Measurements from ENCODE around the gene PLEKHA8.
"Not testable (repeated sequence)": the region's sequence is repeated elsewhere in the genome, so short reads cannot be mapped to it uniquely, and the experiment has no call there.

The PLEKHA8 gene

DNA sequence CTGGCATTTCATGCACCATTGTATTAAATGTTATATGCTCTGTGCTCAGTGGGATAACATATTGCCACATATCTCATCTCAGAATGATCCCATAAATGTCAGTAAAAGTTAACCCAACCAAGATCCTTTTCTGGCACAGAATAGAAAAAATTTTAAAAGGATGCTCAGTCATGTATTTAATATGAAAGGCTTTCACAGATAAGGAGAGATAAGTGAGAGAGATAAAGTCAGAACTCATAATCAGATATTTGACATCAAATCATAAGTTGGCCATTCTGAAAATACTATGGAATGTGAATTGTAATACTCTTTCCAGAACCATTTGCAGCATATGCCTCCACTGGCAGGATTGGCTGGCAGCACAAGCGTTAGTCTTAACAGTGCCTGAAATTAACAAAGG is 38.5 kb downstream of the PLEKHA8 start:
- DNase-seq (ENCODE audit: low spot score) = no peak

DNA sequence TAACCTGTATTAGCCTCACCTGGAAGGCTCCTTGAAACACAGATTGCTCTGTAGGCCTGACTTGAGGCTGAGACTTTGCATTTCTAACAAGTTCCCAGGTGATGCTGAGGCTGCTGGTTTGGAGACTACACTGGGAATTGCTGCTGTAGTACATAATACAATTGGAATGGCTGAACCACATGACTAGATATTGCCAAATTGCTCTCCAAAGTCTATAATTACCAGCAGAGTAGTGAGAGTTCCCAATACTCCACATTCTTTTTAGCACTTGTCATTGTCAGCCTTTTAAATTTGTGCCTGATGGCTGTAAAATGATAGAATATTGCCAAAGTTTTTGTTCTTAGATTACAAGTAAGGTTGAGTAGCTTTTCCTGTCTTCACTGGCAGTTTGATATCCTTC is 39.9 kb downstream of the PLEKHA8 start:
- DNase-seq (ENCODE audit: low spot score) = peak; percentile 33

DNA sequence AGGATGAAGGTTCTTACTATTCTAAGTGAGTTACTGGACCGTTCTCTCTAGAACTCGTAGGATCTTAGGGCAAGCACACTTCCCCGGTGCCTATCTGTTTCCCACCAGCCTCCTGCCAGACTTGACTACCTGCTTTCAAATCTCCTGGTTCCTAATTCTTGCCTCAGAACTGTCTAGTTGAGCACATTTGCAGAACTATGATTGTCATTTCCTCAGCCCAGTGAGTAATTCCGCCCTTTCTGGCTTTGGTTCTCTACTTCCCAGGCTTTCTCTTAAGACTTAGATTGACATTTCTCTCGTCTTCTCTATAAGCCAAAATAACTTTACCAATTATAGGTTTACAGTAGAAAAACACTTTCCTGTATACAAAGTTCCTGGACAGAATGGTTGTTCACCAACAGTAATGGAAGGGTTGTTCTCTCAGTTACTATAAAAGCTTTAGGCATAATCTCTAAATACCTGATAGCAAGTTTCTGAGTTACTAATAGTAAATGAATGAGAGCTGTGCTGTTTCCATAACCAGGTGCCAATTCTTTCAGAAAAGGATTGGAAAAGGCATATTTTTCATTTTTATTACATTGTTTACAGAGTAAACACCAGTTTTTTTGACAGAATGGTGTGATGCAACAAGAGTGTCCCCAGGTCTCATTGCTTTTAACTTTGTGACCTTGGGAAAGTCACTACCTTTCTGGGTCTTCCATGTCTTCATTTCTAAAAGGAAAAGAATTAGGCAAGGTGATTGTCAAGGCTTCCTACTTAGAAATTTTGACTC is 41.1 kb downstream of the PLEKHA8 start:
- no peak for DNase-seq (ENCODE audit: low spot score)

DNA sequence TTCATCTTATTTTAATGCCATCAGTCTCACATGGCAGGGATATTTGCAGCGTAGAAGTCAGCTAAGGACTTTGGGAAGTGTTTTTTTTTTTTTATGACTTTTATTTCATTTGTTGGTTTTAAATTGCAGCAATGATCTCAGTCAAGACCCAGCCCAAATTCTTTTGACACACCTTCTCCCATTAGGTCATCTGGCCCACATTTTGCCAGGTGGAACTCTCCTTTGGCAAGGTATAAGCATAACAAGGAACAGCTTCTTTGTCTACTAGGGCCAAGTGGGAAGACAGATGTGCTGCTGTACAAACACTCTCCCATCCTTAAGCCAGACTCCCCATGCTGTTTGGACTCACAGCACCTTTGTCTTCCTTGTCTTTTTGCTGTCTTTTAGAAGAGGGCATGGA is 41.8 kb downstream of the PLEKHA8 start:
- no peak for DNase-seq (ENCODE audit: low spot score)

DNA sequence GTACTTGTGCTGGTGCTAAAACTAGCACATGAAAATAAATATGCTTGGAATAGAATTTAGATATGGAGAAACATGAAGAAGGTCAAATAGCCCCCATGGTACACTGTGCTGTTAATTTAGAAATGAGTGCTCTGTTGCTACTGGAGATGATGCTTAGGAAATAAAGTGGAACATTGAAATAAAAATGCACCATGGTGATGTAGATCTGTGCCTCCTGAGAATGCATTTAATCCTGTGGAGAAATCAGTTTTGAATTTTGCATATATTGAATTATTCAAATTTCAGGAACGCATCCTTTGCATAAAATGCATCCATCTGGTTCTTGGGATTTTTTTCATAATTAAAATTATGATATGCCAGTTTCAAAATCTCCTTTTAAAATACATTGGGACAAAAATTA is 44.5 kb downstream of the PLEKHA8 start:
- DNase-seq (ENCODE audit: low spot score) = no peak

DNA sequence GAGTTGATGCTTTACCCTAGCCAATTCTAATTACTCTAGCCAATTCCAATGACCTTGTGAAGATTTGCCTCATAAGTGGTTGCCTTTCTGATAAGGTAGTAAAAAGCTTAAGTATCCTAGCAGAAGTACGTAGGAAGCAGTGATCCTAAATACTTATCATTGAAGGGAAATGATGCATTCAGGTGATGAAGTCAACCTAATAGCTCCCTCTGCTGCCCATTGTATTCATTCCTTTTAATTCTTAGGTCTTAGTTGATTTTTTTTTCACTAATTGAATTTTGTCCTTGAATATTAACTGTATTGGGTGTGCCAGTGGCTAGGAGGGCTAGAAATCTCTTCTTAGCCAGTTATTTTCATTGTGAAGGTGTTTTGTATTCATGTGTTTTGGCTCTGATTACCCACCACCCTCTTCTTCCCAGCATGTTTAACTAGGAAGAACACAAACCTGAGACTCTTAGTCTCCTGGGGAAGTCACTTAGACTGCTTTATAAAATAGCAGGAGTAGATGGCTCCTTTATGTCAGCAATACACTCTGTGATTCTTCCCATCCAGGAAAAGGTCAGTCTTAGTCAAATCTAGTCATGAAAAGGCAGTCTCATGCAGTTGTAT is 46.3 kb downstream of the PLEKHA8 start:
- DNase-seq (ENCODE audit: low spot score) = no peak

DNA sequence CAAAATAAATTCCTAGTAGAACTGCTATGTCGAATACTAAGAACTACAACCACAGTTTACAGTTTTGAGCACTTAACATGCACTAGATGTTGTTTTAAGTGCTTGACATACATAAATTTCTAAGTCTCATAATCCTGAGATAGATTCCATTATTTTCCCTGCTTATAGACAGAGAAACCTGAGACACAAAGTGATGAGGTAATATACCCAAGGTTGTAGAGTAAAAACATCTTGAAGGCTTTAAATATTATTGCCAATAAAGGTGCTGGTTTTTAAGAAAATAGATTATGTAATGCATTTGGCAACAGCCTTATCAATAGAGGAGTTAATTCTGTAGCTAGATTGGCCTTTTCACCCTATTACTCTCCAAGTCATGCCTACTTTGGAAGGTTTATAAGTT is 48.2 kb downstream of the PLEKHA8 start:
- no peak for DNase-seq (ENCODE audit: low spot score)

DNA sequence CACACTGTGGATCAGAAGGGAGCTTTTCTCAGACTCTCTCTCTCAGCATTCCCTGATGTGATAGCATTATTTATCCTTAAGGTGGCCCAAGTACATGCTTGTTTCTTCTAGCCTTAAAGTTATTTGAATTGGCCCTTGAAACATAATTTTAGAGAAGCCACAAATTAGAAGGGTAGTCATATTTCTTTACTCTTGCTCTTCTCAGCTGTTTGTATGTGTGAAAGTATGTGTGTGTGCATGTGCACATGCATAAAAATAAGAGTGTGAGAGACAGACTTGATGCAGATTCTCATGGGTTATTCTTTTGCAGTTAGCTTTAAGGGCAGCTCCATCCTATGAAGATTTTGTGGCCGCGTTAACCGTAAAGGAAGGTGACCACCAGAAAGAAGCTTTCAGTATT is 50.1 kb downstream of the PLEKHA8 start:
- DNase-seq (ENCODE audit: low spot score) = no peak

DNA sequence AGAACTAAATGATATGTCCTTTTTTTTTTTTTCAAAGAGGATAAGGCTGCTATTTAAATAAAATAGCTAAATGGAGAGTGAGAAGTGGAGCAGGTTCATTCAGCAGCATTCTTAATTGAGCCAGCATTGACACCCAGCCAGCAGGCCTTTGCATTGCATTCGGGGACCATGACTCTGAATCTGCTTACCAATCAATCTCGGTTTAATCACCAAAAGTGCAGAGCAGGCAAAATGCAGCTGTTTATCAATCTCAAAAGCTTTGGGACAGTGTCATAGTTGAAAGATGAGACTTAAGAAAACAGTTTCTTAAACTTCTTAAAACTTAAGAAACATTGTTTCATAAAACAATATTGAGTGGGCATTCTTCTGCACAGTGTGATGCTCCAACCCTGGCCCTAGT is 51.7 kb downstream of the PLEKHA8 start:
- no peak for DNase-seq (ENCODE audit: low spot score)

DNA sequence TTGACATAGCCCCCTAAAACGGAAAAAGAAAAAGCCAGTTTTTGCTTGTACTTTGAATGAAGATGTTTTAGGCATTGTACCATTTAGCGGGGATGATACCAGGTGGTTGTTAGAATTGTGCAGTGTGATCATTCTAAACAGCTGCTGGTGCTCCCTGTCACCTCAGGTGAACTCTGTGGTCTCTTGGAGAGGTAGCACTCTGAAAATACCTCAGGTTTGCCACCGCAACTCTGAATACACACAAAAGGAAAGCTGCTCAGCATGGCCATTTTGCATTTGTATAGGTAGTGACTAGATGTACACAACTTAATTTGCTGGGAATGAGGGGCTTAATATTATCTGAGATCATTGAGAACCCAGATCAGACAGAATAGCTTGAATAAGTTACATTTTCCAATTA is 52.6 kb downstream of the PLEKHA8 start:
- no peak for DNase-seq (ENCODE audit: low spot score)

DNA sequence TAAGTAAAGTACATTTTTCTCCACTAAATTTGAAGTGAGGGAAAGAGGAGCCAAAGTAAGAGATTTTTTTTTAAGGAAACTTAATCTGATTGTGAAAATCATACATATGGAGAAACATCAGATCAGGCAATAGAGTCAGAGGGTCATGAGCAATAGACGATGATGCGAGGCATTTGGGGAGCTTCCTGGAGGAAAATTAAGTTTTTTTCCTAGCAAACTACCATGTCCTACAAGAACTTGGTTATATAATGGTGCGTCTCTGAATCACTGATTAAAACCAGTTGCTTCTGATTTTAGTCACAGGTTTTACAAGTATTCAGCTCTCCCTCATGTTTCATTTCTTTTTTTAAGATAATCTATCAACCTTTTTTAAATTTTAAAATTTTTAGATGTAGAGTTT is 54.5 kb downstream of the PLEKHA8 start:
- no peak for DNase-seq (ENCODE audit: low spot score)

DNA sequence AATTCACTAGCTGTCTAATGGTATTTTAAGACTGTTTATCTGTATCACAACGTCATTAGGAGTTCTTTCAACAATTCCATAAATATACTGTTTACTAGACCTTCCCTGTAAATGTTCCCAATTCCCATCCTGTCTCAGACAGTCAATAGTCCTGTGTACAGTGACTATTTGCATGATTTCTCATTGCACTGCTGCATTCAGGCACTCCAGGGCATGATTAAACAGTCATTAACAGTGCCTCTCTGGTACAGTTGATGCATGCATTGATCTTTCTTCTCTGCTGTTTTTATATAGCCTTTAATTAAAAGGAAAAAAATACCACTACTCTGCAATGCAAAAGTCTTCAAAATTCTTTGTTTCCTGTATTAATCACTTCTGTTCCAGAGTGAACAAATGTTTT is 55.1 kb downstream of the PLEKHA8 start:
- no peak for DNase-seq (ENCODE audit: low spot score)

DNA sequence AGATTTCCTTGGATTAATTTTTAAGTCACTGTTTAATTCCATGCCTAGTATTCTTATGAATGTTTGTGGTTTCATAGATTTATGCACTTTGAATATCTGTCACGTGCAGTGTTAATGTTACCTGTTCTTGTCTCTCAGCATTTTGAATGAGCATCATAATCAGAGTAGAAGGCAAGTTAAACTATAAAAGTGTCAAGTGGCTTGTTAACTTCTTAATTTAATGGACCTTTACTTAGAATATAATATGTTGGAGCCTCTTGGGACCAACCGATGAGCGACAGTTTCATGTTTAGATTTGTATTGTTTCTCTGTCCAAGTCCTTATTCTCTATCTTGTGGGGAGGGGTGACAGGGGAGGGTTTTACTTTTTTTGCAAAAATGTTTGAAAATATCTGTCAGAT is 56.0 kb downstream of the PLEKHA8 start:
- no peak for DNase-seq (ENCODE audit: low spot score)

DNA sequence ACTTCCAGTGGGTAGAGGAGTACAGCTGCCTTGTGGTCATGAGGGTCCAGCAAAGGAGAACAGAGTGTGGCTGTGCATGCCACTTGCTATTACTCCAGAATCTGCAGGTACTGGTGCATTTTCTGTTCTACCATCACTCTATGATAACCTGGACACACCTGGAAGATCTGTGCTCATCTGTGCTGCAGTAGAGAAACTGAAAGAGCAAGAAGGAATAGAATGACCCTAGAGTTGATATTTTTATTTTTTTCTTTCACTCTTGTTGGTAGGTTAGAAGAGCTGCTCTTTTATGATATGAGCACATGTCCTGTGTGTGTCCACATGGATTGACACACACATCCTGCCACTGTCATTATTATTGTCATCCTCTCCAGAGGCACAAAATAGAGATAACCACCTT is 58.3 kb downstream of the PLEKHA8 start:
- no peak for DNase-seq (ENCODE audit: low spot score)

DNA sequence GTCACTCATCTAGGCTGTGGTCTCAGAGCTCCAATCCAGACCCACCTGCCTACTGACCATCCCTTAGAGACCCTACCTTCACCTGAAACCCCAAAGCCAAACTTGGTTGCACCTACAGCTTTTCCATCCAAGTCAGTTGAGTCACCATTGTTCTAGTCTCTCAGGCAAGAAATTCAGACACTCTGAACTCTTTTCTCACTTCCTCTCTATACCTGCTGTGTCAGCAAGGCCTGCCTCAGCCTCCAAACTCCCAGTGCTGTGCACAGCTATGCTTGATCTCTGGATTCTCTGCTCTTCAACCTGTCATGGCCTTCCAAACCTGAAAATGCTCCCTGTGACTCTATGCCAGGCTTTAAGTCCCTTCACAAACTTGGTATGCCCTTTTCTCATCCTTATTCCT is 59.2 kb downstream of the PLEKHA8 start:
- no peak for DNase-seq (ENCODE audit: low spot score)

DNA sequence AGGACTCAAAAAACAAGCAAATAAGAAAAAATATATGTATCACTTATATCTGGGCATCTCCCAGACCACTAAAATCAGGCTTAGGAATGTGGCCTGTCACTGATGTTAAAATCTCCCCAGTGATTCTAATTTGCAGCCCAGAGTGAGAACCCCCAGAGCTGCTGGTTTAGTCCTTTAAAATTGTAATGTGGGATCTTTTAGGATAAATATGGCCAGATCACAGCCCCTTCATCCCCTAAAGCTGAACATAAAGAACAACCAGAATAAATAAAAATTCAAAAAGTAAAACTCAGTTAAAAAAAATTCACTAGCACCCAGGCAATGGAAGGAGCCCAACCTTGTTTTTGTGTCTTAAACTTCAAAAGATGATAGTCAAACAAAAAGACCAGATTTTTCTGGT is 60.1 kb downstream of the PLEKHA8 start:
- no peak for DNase-seq (ENCODE audit: low spot score)

DNA sequence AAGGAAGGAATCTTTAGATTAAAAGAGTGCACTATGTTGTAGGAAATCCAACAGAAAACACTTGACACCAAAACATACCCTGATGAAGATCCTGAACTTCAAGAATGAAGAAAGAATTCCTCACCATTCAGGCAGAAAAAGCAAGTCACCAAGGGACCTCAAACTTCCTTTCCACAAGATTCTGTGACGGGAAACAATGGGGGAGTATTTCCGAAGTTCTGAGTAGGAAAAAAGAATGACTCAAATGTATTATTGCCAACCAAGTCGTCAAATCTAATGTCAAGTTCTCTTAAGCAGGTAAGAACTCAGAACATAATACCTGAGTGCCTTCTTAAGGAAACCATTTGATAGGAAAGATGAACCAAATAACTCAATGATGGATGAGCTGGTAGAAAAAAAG is 61.9 kb downstream of the PLEKHA8 start:
- DNase-seq (ENCODE audit: low spot score) = no peak

DNA sequence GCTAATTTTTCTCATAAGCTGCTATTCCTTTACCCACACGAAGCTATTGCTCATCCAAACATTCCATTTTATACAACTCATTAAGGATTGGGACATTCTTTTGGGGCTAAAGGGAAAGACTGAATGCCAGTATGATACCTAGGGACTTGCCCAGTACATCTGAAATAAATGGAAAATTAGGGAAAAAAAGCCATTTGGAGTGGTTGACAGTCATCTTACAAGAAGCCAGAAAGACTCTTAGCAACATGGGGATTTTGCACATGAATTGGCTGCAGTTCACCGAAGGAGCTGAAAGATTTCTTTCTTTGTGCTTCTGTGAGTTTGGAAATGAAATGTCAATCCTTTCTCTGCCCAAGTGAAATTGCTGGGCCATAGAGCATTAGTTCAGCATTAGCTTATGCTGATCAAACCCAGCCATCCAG is 63.3 kb downstream of the PLEKHA8 start:
- peak; percentile 65 for DNase-seq (ENCODE audit: low spot score)

DNA sequence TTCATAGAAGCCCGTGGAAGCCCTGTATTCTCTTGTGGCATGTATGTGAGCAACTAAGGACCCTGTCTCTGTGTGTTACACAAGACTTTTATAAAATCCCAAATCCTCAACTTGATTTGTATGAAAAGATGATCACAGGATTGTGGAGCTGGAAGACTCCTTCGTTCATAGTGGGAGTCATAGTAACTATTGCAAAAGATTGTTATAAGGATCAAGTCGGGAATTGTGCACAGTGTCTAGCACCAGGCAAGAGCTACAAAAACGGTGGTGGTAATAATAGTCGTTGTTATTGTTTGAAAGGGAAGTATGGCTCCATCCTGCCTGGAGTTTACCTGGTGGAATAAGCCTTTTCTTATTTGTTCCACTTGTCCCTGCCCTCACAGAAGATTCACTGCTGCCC is 63.8 kb downstream of the PLEKHA8 start:
- no peak for DNase-seq (ENCODE audit: low spot score)

DNA sequence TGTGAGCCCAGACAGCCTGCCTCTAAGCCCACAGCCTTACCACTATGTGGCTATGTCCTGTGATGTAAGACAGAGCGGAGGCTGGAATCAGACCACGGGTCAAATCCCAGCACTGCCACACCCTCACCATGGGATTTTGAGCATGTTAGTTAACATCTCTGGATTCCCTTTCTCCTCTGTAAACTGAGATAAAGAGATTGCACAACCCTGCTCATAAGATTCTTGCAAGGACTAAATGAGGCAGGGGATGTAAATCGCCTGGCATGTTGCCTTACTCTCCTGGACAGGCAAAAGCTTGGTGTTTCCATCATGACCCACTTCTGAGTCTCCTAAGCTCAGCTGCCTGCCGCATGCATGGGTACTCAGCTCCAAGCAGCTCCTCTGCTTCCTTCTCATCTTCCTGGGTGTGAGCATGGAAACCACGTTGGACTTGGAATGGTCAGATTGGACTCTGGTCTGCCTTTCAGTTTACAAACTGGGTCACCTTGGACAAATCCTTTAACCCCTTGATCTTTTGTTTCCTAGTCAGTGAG is 65.3 kb downstream of the PLEKHA8 start:
- no peak for DNase-seq (ENCODE audit: low spot score)

DNA sequence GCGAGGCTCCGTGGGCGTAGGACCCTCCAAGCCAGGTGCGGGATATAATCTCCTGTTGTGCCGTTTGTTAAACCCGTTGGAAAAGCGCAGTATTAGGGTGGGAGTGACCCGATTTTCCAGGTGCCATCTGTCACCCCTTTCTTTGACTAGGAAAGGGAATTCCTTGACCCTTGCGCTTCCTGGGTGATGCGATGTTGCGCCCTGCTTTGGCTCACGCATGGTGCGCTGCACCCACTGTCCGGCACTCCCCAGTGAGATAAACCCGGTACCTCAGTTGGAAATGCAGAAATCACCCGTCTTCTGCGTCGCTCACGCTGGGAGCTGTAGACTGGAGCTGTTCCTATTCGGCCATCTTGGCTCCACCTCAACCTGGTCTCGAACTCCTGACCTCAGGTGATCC is 70.4 kb downstream of the PLEKHA8 start:
- DNase-seq (ENCODE audit: low spot score) = not testable (repeated sequence)

DNA sequence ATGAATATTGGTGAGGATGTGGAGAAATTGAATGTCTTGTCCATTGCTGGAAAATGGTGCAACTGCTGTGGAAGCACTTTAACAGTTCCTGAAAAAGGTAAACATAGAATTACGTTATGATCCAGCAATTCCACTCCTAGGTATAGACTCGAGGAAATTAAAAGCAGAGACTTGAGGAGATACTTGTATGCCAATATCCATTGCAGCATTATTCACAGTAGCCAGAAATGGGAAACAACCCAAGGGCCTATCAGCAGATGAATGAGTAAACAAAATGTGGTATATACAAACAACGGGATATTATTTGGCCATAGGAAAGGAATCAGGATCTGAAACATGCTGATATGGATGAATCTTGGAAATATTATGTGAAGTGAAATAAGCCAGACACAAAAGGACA is 74.1 kb downstream of the PLEKHA8 start:
- DNase-seq (ENCODE audit: low spot score) = no peak

DNA sequence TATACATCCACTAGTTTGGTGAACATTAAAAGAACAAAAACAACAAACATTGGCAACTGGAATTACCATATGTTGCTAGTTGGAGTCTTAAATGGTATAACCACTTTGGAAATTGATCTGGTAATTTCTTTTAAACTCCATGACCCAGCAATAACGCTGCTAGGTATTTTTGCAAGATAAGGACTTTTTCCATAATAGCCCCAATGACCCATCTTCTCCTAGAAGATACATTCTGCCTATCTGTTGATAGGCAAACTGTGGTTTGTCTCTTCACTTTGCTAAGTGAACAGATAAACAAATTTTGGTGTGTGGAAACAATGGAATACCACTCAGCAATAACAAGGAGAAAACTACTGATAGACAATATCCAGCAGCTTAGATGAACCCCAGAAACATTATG is 75.9 kb downstream of the PLEKHA8 start:
- no peak for DNase-seq (ENCODE audit: low spot score)
